Measurements from ENCODE around the gene ZSWIM3. TPM values are rescaled to one million over a fixed set of nuclear protein-coding genes. Genes with fewer than 3 reads are reported as not detected.

Gene ZSWIM3
- total RNA-seq, 2 donors from 2014 or later, result 3.0 to 6.1 TPM

- H3K4me1 ChIP-seq (ENCODE audit: control insufficient read depth in 1 of 2, low read depth in 2 of 2), result peaks cover 23 to 25% of the 10 kb centered on the region in 2 donors
- ATAC-seq (ENCODE audit: insufficient number of reproducible peaks, low FRiP score, low read depth), result no peak
Measured at GRCh38 chr20:45859916-45860315, 2.5 kb downstream of the ZSWIM3 start.

GRCh38 chr20:45860560-45861220, 3.3 kb downstream of the ZSWIM3 start:
- no peaks in the 10 kb centered on the region for H3K36me3 ChIP-seq
- DNase-seq (ENCODE audit: low spot score), result no peak
- TF ChIP-seq CTCF (IDR thresholded peaks at IDR 0.05), result no peak

More at GRCh38 chr20:45859916-45860315, 2.5 kb downstream of the ZSWIM3 start:
- no peak for TF ChIP-seq CTCF (IDR thresholded peaks at IDR 0.05)
- no peak for DNase-seq (ENCODE audit: low spot score)
- H3K27ac ChIP-seq, result no peak overlapping the region
- no peak overlapping the region for H3K4me3 ChIP-seq
- H3K36me3 ChIP-seq, result no peaks in the 10 kb centered on the region
- no peaks in the 10 kb centered on the region for H3K9me3 ChIP-seq
- no peaks in the 10 kb centered on the region for H3K27me3 ChIP-seq (replicated peaks; ENCODE audit: insufficient read depth)

GRCh38 chr20:45861221-45862075, 4.0 kb downstream of the ZSWIM3 start:
- TF ChIP-seq CTCF (IDR thresholded peaks at IDR 0.05), result no peak
- peaks cover 8 to 10% of the 10 kb centered on the region in 2 donors for H3K4me1 ChIP-seq (ENCODE audit: control insufficient read depth in 1 of 2, low read depth in 2 of 2)
- DNase-seq (ENCODE audit: low spot score) (no peak), ATAC-seq (ENCODE audit: insufficient number of reproducible peaks, low FRiP score, low read depth) (no peak)
- no peaks in the 10 kb centered on the region for H3K9me3 ChIP-seq
- H3K27ac ChIP-seq, result no peak overlapping the region
- H3K4me3 ChIP-seq, result no peak overlapping the region
- H3K36me3 ChIP-seq, result no peaks in the 10 kb centered on the region
- H3K27me3 ChIP-seq (replicated peaks; ENCODE audit: insufficient read depth), result no peaks in the 10 kb centered on the region

More at GRCh38 chr20:45860560-45861220, 3.3 kb downstream of the ZSWIM3 start:
- Histone ChIP-seq H3K27ac (no peak overlapping the region), H3K4me1 (ENCODE audit: control insufficient read depth in 1 of 2, low read depth in 2 of 2) (peaks cover 16 to 17% of the 10 kb centered on the region in 2 donors), H3K4me3 (no peak overlapping the region), H3K27me3 (replicated peaks; ENCODE audit: insufficient read depth) (no peaks in the 10 kb centered on the region), H3K9me3 (no peaks in the 10 kb centered on the region)
- no peak for ATAC-seq (ENCODE audit: insufficient number of reproducible peaks, low FRiP score, low read depth)

- H3K9me3 ChIP-seq, result no peaks in the 10 kb centered on the region
- ATAC-seq (ENCODE audit: insufficient number of reproducible peaks, low FRiP score, low read depth), result no peak
- H3K27ac ChIP-seq, result no peak overlapping the region
- no peak for TF ChIP-seq CTCF (IDR thresholded peaks at IDR 0.05)
- H3K4me3 ChIP-seq, result no peak overlapping the region
- no peaks in the 10 kb centered on the region for H3K27me3 ChIP-seq (replicated peaks; ENCODE audit: insufficient read depth)
- no peak for DNase-seq (ENCODE audit: low spot score)
- no peaks in the 10 kb centered on the region for H3K4me1 ChIP-seq (ENCODE audit: control insufficient read depth in 1 of 2, low read depth in 2 of 2)
- H3K36me3 ChIP-seq, result no peaks in the 10 kb centered on the region
Measured at GRCh38 chr20:45863543-45864470, 6.4 kb downstream of the ZSWIM3 start.
